WTC11 (cell line): Measurements from ENCODE around the gene PRKCE. TPM values are rescaled to one million over a fixed set of nuclear protein-coding genes. Genes with fewer than 3 reads are reported as not detected.

Experiments used
- ATAC-seq: fragments of 200-7000 bp; cut with Tn5 transposase; 2 replicates; pipeline ENCODE4 v1.10.0; 2021; ENCODE audit warnings: mild to moderate bottlenecking, moderate library complexity
- CTCF ChIA-PET: fragments of 300-600 bp; sonication (Branson Sonifier 250); formaldehyde crosslinking; loops from one replicate; lab custom pipeline; 2021; ENCODE audit warnings: antibody characterized with exemption; lab: Charles Lee
- POLR2A ChIA-PET: fragments of 350-600 bp; sonication (Branson Sonifier 250); formaldehyde crosslinking; loops from one replicate; lab custom pipeline; 2021; ENCODE audit warnings: antibody characterized with exemption; lab: Charles Lee
- DNase-seq: peaks from one replicate; pipeline ENCODE4 v3.0.0; 2021; ENCODE audit warnings: low spot score
- H3K27ac Mint-ChIP-seq: 2 replicates; pipeline ENCODE4 v1.8.0; 2021; ENCODE audit warnings: mixed read lengths
- H3K27me3 Mint-ChIP-seq: 2 replicates; pipeline ENCODE4 v1.8.0; 2021; ENCODE audit warnings: low read depth, mild to moderate bottlenecking, moderate library complexity, mixed read lengths
- H3K36me3 Mint-ChIP-seq: 2 replicates; pipeline ENCODE4 v1.8.0; 2021; ENCODE audit warnings: mixed read lengths
- H3K4me1 Mint-ChIP-seq: 2 replicates; pipeline ENCODE4 v1.8.0; 2022; ENCODE audit warnings: mixed read lengths
- H3K4me3 Mint-ChIP-seq: 2 replicates; pipeline ENCODE4 v1.8.0; 2021; ENCODE audit warnings: mild to moderate bottlenecking, moderate library complexity, mixed read lengths
- H3K9me3 Mint-ChIP-seq: 2 replicates; pipeline ENCODE4 v1.8.0; 2021; ENCODE audit warnings: mixed read lengths
- FOXP1 ChIP-seq: sonication (generic); formaldehyde crosslinking; IDR thresholded peaks from 2 replicates; pipeline ENCODE4 v1.8.0; 2022; ENCODE audit warnings: missing genetic modification reagents, mild to moderate bottlenecking, moderate library complexity, borderline replicate concordance
- KAT7 ChIP-seq: sonication (generic); formaldehyde crosslinking; IDR thresholded peaks from 2 replicates; pipeline ENCODE4 v1.8.1; 2023; ENCODE audit warnings: missing genetic modification reagents, mild to moderate bottlenecking, borderline replicate concordance
- MXD4 ChIP-seq: fragments of 250-450 bp; sonication (Bioruptor Pico); IDR thresholded peaks from 2 replicates; pipeline ENCODE4 v1.8.0; 2021; ENCODE audit warnings: mild to moderate bottlenecking, moderate library complexity, borderline replicate concordance
- NFE2L1 ChIP-seq: sonication (generic); formaldehyde crosslinking; IDR thresholded peaks from 2 replicates; pipeline ENCODE4 v1.8.1; 2023; ENCODE audit warnings: missing genetic modification reagents
- NFYB ChIP-seq: sonication (generic); formaldehyde crosslinking; conservative IDR thresholded peaks from 2 replicates; pipeline ENCODE4 v1.8.0; 2022; ENCODE audit warnings: low read depth, missing genetic modification reagents
- TEAD4 ChIP-seq: sonication (generic); formaldehyde crosslinking; IDR thresholded peaks from 2 replicates; pipeline ENCODE4 v1.8.0; 2022; ENCODE audit warnings: mild to moderate bottlenecking, missing genetic modification reagents
- ZNF423 ChIP-seq: fragments of 250-450 bp; sonication (Bioruptor Pico); IDR thresholded peaks from 2 replicates; pipeline ENCODE4 v2.1.2; 2022; ENCODE audit warnings: mild to moderate bottlenecking, moderate library complexity
- total RNA-seq: library from RNA; stranded (reverse); gene quantifications from 3 replicates; pipeline ENCODE4 v1.2.3, GENCODE V29; 2021
- TF ChIP-seq, protein P1 (sequence below): sonication (generic); formaldehyde crosslinking; IDR thresholded peaks from 2 replicates; pipeline ENCODE4 v1.8.1; 2023; ENCODE audit warnings: mild to moderate bottlenecking, missing genetic modification reagents, borderline replicate concordance
- TF ChIP-seq, protein P2 (sequence below): sonication (generic); formaldehyde crosslinking; IDR thresholded peaks from 2 replicates; pipeline ENCODE4 v1.8.1; 2023; ENCODE audit warnings: mild to moderate bottlenecking, missing genetic modification reagents, moderate library complexity
- TF ChIP-seq, protein P3 (sequence below): fragments of 250-450 bp; sonication (Bioruptor Pico); IDR thresholded peaks from 2 replicates; pipeline ENCODE4 v1.9.0; 2021; ENCODE audit warnings: moderate library complexity, mild to moderate bottlenecking, inconsistent platforms, borderline replicate concordance
- TF ChIP-seq, protein P4 (sequence below): sonication (generic); formaldehyde crosslinking; IDR thresholded peaks from 2 replicates; pipeline ENCODE4 v1.8.0; 2022; ENCODE audit warnings: mild to moderate bottlenecking, missing genetic modification reagents
- TF ChIP-seq, protein P5 (sequence below): fragments of 250-450 bp; sonication (Bioruptor Pico); IDR thresholded peaks from 2 replicates; pipeline ENCODE4 v1.9.0; 2021; ENCODE audit warnings: mild to moderate bottlenecking
- TF ChIP-seq, protein P6 (sequence below): sonication (generic); formaldehyde crosslinking; IDR thresholded peaks from 2 replicates; pipeline ENCODE4 v1.8.0; 2023; ENCODE audit warnings: mild to moderate bottlenecking, missing genetic modification reagents
- TF ChIP-seq, protein P7 (sequence below): fragments of 250-450 bp; sonication (Bioruptor Pico); IDR thresholded peaks from 2 replicates; pipeline ENCODE4 v1.8.0; 2021; ENCODE audit warnings: mild to moderate bottlenecking
- TF ChIP-seq, protein P8 (sequence below): sonication (generic); formaldehyde crosslinking; IDR thresholded peaks from 2 replicates; pipeline ENCODE4 v1.8.0; 2022; ENCODE audit warnings: mild to moderate bottlenecking, missing genetic modification reagents
- TF ChIP-seq, protein P9 (sequence below): sonication (generic); formaldehyde crosslinking; IDR thresholded peaks from 2 replicates; pipeline ENCODE4 v1.8.1; 2023; ENCODE audit warnings: mild to moderate bottlenecking, missing genetic modification reagents, moderate library complexity
- TF ChIP-seq, protein P10 (sequence below): sonication (generic); formaldehyde crosslinking; IDR thresholded peaks from 2 replicates; pipeline ENCODE4 v1.8.1; 2023; ENCODE audit warnings: mild to moderate bottlenecking, moderate library complexity, missing genetic modification reagents

The PRKCE gene
- total RNA-seq, 1 experiment from 2014 or later: 5.8 TPM

DNA sequence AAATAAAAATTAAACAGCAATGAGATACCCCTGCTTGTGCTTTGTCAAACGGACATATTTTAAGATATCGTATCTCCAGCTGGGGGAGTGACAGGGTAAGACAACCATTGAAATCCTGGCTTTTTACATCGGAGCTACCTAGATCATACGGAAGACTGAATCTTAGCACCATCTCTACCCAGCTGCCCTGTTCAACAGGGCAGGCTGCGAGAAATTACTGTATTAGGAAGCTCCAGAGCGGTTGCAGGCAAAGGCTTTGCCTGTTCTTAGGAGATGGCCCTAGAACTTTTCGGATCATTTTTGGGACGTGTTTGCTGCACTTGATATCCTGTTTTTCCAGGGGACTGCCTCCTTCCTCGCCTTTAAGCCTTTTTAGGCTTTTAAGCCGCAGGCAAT lies 2.0 kb upstream of the PRKCE start (continued):
- TF ChIP-seq, protein P1, sequence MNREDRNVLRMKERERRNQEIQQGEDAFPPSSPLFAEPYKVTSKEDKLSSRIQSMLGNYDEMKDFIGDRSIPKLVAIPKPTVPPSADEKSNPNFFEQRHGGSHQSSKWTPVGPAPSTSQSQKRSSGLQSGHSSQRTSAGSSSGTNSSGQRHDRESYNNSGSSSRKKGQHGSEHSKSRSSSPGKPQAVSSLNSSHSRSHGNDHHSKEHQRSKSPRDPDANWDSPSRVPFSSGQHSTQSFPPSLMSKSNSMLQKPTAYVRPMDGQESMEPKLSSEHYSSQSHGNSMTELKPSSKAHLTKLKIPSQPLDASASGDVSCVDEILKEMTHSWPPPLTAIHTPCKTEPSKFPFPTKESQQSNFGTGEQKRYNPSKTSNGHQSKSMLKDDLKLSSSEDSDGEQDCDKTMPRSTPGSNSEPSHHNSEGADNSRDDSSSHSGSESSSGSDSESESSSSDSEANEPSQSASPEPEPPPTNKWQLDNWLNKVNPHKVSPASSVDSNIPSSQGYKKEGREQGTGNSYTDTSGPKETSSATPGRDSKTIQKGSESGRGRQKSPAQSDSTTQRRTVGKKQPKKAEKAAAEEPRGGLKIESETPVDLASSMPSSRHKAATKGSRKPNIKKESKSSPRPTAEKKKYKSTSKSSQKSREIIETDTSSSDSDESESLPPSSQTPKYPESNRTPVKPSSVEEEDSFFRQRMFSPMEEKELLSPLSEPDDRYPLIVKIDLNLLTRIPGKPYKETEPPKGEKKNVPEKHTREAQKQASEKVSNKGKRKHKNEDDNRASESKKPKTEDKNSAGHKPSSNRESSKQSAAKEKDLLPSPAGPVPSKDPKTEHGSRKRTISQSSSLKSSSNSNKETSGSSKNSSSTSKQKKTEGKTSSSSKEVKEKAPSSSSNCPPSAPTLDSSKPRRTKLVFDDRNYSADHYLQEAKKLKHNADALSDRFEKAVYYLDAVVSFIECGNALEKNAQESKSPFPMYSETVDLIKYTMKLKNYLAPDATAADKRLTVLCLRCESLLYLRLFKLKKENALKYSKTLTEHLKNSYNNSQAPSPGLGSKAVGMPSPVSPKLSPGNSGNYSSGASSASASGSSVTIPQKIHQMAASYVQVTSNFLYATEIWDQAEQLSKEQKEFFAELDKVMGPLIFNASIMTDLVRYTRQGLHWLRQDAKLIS (CRISPR knock-in tag): no peak
- TF ChIP-seq, protein P2, sequence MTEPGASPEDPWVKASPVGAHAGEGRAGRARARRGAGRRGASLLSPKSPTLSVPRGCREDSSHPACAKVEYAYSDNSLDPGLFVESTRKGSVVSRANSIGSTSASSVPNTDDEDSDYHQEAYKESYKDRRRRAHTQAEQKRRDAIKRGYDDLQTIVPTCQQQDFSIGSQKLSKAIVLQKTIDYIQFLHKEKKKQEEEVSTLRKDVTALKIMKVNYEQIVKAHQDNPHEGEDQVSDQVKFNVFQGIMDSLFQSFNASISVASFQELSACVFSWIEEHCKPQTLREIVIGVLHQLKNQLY (CRISPR knock-in tag): no peak
- no peak for TF ChIP-seq MXD4 (CRISPR knock-in tag)
- TF ChIP-seq, protein P3, sequence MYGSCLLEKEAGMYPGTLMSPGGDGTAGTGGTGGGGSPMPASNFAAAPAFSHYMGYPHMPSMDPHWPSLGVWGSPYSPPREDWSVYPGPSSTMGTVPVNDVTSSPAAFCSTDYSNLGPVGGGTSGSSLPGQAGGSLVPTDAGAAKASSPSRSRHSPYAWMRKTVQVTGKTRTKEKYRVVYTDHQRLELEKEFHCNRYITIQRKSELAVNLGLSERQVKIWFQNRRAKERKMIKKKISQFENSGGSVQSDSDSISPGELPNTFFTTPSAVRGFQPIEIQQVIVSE (CRISPR knock-in tag): no peak
- no peak for TF ChIP-seq FOXP1 (CRISPR knock-in tag)
- no peak for TF ChIP-seq NFYB (CRISPR knock-in tag)
- TF ChIP-seq, protein P4, sequence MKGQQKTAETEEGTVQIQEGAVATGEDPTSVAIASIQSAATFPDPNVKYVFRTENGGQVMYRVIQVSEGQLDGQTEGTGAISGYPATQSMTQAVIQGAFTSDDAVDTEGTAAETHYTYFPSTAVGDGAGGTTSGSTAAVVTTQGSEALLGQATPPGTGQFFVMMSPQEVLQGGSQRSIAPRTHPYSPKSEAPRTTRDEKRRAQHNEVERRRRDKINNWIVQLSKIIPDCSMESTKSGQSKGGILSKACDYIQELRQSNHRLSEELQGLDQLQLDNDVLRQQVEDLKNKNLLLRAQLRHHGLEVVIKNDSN (CRISPR knock-in tag): no peak
- TF ChIP-seq NFE2L1 (CRISPR knock-in tag): no peak
- TF ChIP-seq, protein P5, sequence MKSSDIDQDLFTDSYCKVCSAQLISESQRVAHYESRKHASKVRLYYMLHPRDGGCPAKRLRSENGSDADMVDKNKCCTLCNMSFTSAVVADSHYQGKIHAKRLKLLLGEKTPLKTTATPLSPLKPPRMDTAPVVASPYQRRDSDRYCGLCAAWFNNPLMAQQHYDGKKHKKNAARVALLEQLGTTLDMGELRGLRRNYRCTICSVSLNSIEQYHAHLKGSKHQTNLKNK (CRISPR knock-in tag): no peak
- TF ChIP-seq, protein P6, sequence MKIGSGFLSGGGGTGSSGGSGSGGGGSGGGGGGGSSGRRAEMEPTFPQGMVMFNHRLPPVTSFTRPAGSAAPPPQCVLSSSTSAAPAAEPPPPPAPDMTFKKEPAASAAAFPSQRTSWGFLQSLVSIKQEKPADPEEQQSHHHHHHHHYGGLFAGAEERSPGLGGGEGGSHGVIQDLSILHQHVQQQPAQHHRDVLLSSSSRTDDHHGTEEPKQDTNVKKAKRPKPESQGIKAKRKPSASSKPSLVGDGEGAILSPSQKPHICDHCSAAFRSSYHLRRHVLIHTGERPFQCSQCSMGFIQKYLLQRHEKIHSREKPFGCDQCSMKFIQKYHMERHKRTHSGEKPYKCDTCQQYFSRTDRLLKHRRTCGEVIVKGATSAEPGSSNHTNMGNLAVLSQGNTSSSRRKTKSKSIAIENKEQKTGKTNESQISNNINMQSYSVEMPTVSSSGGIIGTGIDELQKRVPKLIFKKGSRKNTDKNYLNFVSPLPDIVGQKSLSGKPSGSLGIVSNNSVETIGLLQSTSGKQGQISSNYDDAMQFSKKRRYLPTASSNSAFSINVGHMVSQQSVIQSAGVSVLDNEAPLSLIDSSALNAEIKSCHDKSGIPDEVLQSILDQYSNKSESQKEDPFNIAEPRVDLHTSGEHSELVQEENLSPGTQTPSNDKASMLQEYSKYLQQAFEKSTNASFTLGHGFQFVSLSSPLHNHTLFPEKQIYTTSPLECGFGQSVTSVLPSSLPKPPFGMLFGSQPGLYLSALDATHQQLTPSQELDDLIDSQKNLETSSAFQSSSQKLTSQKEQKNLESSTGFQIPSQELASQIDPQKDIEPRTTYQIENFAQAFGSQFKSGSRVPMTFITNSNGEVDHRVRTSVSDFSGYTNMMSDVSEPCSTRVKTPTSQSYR (CRISPR knock-in tag): no peak
- TF ChIP-seq, all 79 proteins: peak for 0

DNA sequence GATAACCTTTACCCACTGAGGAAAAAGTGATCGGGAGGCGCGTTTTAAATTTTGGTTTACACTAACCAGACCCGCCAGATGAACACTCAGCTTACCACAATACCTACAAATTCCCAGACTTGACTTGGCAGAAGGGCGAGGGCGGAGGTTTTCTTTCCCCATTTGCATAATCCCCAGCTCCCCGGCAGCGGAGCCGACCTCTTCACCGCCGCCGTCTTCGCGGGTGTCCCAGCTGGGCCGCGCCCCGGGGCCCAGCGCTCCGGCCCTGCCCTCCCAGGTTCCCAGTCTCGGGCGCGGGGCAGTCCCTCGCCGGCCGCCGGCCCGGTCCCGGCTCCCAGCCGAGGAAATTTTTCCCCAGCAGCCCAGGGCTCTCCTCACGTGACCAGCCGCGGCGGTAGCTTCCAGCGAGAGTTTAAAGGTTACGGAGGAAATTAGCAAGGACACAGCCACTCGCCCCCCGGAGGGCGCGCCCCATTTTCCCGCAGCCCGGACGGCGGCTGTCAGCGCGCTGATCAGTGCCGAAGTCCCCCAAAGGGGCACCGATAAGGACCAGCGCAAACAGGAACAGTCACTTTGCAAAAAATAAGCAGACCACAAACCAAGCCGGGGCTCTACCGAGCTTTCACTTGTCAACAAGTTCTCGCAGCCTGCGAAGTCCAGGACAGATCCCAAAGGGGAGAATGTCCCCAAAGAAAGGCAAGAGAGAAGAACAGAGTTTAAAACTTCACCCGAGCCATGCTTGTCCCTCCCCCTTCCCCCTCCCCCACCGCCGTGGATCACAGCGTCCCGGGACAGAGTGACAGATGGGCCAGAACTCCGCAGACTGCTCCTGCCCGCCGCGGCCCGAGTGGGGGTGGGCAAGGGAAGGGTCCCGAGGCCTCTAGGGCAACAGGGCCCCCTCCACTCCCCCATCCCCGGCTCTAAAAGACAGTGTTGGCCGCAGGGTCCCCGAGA lies 1.3 kb upstream of the PRKCE start:
- no peak overlapping the region for H3K27ac Mint-ChIP-seq
- peaks cover 79% of the 10 kb centered on the region for H3K27me3 Mint-ChIP-seq
- peaks cover 16% of the 10 kb centered on the region for H3K4me1 Mint-ChIP-seq
- H3K36me3 Mint-ChIP-seq: no peaks in the 10 kb centered on the region
- ChIA-PET POLR2A (interaction anchor here (1.0 to 1.1 kb wide), 2 partner anchors 11 to 344 kb away, joined by 4 read pairs; no protein-coding TSS in a partner anchor), CTCF (interaction anchor here (0.7 to 2.0 kb wide), 21 partner anchors 11 to 331 kb away, joined by 3 to 11 read pairs (median 3); partner anchors contain the start of gene SRBD1)
- ATAC-seq (peak; percentile 8), DNase-seq (peak; percentile 46)
- H3K4me3 Mint-ChIP-seq: peak overlapping the region; percentile 80
- H3K9me3 Mint-ChIP-seq: no peaks in the 10 kb centered on the region
- TF ChIP-seq, protein P7, sequence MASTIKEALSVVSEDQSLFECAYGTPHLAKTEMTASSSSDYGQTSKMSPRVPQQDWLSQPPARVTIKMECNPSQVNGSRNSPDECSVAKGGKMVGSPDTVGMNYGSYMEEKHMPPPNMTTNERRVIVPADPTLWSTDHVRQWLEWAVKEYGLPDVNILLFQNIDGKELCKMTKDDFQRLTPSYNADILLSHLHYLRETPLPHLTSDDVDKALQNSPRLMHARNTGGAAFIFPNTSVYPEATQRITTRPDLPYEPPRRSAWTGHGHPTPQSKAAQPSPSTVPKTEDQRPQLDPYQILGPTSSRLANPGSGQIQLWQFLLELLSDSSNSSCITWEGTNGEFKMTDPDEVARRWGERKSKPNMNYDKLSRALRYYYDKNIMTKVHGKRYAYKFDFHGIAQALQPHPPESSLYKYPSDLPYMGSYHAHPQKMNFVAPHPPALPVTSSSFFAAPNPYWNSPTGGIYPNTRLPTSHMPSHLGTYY (CRISPR knock-in tag): no peak
- TF ChIP-seq KAT7 (CRISPR knock-in tag) (0 out of 2 replicates have a peak, but pooled peaks have one; percentile 8), ZNF423 (peak; percentile 82), TEAD4 (CRISPR knock-in tag) (no peak)
- TF ChIP-seq, protein P8, sequence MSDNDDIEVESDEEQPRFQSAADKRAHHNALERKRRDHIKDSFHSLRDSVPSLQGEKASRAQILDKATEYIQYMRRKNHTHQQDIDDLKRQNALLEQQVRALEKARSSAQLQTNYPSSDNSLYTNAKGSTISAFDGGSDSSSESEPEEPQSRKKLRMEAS (CRISPR knock-in tag): no peak
- TF ChIP-seq, protein P9, sequence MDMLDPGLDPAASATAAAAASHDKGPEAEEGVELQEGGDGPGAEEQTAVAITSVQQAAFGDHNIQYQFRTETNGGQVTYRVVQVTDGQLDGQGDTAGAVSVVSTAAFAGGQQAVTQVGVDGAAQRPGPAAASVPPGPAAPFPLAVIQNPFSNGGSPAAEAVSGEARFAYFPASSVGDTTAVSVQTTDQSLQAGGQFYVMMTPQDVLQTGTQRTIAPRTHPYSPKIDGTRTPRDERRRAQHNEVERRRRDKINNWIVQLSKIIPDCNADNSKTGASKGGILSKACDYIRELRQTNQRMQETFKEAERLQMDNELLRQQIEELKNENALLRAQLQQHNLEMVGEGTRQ (CRISPR knock-in tag): peak; percentile 94
- TF ChIP-seq, protein P10, sequence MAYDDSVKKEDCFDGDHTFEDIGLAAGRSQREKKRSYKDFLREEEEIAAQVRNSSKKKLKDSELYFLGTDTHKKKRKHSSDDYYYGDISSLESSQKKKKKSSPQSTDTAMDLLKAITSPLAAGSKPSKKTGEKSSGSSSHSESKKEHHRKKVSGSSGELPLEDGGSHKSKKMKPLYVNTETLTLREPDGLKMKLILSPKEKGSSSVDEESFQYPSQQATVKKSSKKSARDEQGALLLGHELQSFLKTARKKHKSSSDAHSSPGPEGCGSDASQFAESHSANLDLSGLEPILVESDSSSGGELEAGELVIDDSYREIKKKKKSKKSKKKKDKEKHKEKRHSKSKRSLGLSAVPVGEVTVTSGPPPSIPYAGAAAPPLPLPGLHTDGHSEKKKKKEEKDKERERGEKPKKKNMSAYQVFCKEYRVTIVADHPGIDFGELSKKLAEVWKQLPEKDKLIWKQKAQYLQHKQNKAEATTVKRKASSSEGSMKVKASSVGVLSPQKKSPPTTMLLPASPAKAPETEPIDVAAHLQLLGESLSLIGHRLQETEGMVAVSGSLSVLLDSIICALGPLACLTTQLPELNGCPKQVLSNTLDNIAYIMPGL (CRISPR knock-in tag): peak; percentile 20
